Measurements from ENCODE around the gene CCNG2.

Gene CCNG2

GRCh38 chr4:77201343-77201742, 44.3 kb downstream of the CCNG2 start:
- Histone ChIP-seq H3K27me3 (ENCODE audit: insufficient read depth, low read length, poor library complexity) (no peaks in the 10 kb centered on the region), H3K23ac (ENCODE audit: low read length) (no peak overlapping the region), H3K4ac (ENCODE audit: low read depth, low read length) (no peak overlapping the region), H3K4me3 (ENCODE audit: low read length) (no peak overlapping the region), H3K27ac (ENCODE audit: low read depth, low read length) (no peak overlapping the region), H3K18ac (ENCODE audit: low read length) (no peak overlapping the region), H2BK15ac (replicated peaks; ENCODE audit: low read depth) (no peak overlapping the region), H4K8ac (ENCODE audit: low read depth, low read length) (no peak overlapping the region), H3K79me2 (ENCODE audit: control insufficient read depth, insufficient read depth, low read length) (no peaks in the 10 kb centered on the region), H3K36me3 (ENCODE audit: control insufficient read depth, insufficient read depth, low read length) (no peaks in the 10 kb centered on the region), H3K4me1 (ENCODE audit: control insufficient read depth, low read depth, low read length) (no peaks in the 10 kb centered on the region), H3K4me2 (ENCODE audit: low read length) (no peak overlapping the region), H2BK120ac (ENCODE audit: low read depth, low read length) (no peak overlapping the region), H4K5ac (ENCODE audit: low read length) (no peak overlapping the region), H3K79me1 (ENCODE audit: low read length) (no peaks in the 10 kb centered on the region), H3K9ac (ENCODE audit: low read length) (no peak overlapping the region), H3K56ac (ENCODE audit: low read length) (no peak overlapping the region), H2BK5ac (ENCODE audit: low read length) (no peak overlapping the region), H2AK5ac (ENCODE audit: low read length) (no peak overlapping the region)
- DNase-seq, result no peak
- no CpG with 5 or more reads among the region's 1 CpG for WGBS (ENCODE audit: extremely low coverage, insufficient coverage, low lambda C conversion rate)

GRCh38 chr4:77201857-77202256, 44.9 kb downstream of the CCNG2 start:
- Histone ChIP-seq H3K27me3 (ENCODE audit: insufficient read depth, low read length, poor library complexity) (no peaks in the 10 kb centered on the region), H3K79me1 (ENCODE audit: low read length) (no peaks in the 10 kb centered on the region), H3K4me2 (ENCODE audit: low read length) (no peak overlapping the region), H3K4me3 (ENCODE audit: low read length) (no peak overlapping the region), H3K4me1 (ENCODE audit: control insufficient read depth, low read depth, low read length) (no peaks in the 10 kb centered on the region), H2BK5ac (ENCODE audit: low read length) (no peak overlapping the region), H3K56ac (ENCODE audit: low read length) (no peak overlapping the region), H3K79me2 (ENCODE audit: control insufficient read depth, insufficient read depth, low read length) (no peaks in the 10 kb centered on the region), H3K36me3 (ENCODE audit: control insufficient read depth, insufficient read depth, low read length) (no peaks in the 10 kb centered on the region), H2BK15ac (replicated peaks; ENCODE audit: low read depth) (no peak overlapping the region), H3K4ac (ENCODE audit: low read depth, low read length) (no peak overlapping the region), H3K9ac (ENCODE audit: low read length) (no peak overlapping the region), H3K18ac (ENCODE audit: low read length) (no peak overlapping the region), H4K8ac (ENCODE audit: low read depth, low read length) (no peak overlapping the region), H3K27ac (ENCODE audit: low read depth, low read length) (no peak overlapping the region), H4K5ac (ENCODE audit: low read length) (no peak overlapping the region), H2AK5ac (ENCODE audit: low read length) (no peak overlapping the region), H3K23ac (ENCODE audit: low read length) (no peak overlapping the region), H2BK120ac (ENCODE audit: low read depth, low read length) (no peak overlapping the region)
- no CpG with 5 or more reads among the region's 3 CpGs for WGBS (ENCODE audit: extremely low coverage, insufficient coverage, low lambda C conversion rate)
- no peak for DNase-seq

- H3K27me3 ChIP-seq (ENCODE audit: insufficient read depth, low read length, poor library complexity), result no peaks in the 10 kb centered on the region
- no peak overlapping the region for H4K8ac ChIP-seq (ENCODE audit: low read depth, low read length)
- no peak overlapping the region for H2BK120ac ChIP-seq (ENCODE audit: low read depth, low read length)
- no CpG with 5 or more reads among the region's 1 CpG for WGBS (ENCODE audit: extremely low coverage, insufficient coverage, low lambda C conversion rate)
- no peak overlapping the region for H2BK15ac ChIP-seq (replicated peaks; ENCODE audit: low read depth)
- H3K23ac ChIP-seq (ENCODE audit: low read length), result no peak overlapping the region
- H3K4me2 ChIP-seq (ENCODE audit: low read length), result no peak overlapping the region
- H3K79me1 ChIP-seq (ENCODE audit: low read length), result no peaks in the 10 kb centered on the region
- no peak overlapping the region for H3K4me3 ChIP-seq (ENCODE audit: low read length)
- H3K79me2 ChIP-seq (ENCODE audit: control insufficient read depth, insufficient read depth, low read length), result no peaks in the 10 kb centered on the region
- H2AK5ac ChIP-seq (ENCODE audit: low read length), result no peak overlapping the region
- no peak overlapping the region for H3K9ac ChIP-seq (ENCODE audit: low read length)
- H3K27ac ChIP-seq (ENCODE audit: low read depth, low read length), result no peak overlapping the region
- no peaks in the 10 kb centered on the region for H3K4me1 ChIP-seq (ENCODE audit: control insufficient read depth, low read depth, low read length)
- H4K5ac ChIP-seq (ENCODE audit: low read length), result no peak overlapping the region
- no peaks in the 10 kb centered on the region for H3K36me3 ChIP-seq (ENCODE audit: control insufficient read depth, insufficient read depth, low read length)
- H3K56ac ChIP-seq (ENCODE audit: low read length), result no peak overlapping the region
- peak; percentile 58 for DNase-seq
- no peak overlapping the region for H3K4ac ChIP-seq (ENCODE audit: low read depth, low read length)
- no peak overlapping the region for H3K18ac ChIP-seq (ENCODE audit: low read length)
- no peak overlapping the region for H2BK5ac ChIP-seq (ENCODE audit: low read length)
These were observed 45.5 kb downstream of the CCNG2 start for GRCh38 chr4:77202491-77202890.

- no peak overlapping the region for H4K8ac ChIP-seq (ENCODE audit: low read depth, low read length)
- H3K79me1 ChIP-seq (ENCODE audit: low read length), result no peaks in the 10 kb centered on the region
- WGBS (ENCODE audit: extremely low coverage, insufficient coverage, low lambda C conversion rate), result no CpG with 5 or more reads among the region's 8 CpGs
- no peak overlapping the region for H2BK5ac ChIP-seq (ENCODE audit: low read length)
- H4K5ac ChIP-seq (ENCODE audit: low read length), result no peak overlapping the region
- no peak overlapping the region for H3K9ac ChIP-seq (ENCODE audit: low read length)
- no peak overlapping the region for H3K27ac ChIP-seq (ENCODE audit: low read depth, low read length)
- H3K56ac ChIP-seq (ENCODE audit: low read length), result no peak overlapping the region
- H3K18ac ChIP-seq (ENCODE audit: low read length), result no peak overlapping the region
- peak; percentile 92 for DNase-seq
- no peak overlapping the region for H2AK5ac ChIP-seq (ENCODE audit: low read length)
- H3K4me3 ChIP-seq (ENCODE audit: low read length), result no peak overlapping the region
- H3K4ac ChIP-seq (ENCODE audit: low read depth, low read length), result no peak overlapping the region
- H3K79me2 ChIP-seq (ENCODE audit: control insufficient read depth, insufficient read depth, low read length), result no peaks in the 10 kb centered on the region
- no peaks in the 10 kb centered on the region for H3K4me1 ChIP-seq (ENCODE audit: control insufficient read depth, low read depth, low read length)
- H3K23ac ChIP-seq (ENCODE audit: low read length), result no peak overlapping the region
- no peak overlapping the region for H2BK15ac ChIP-seq (replicated peaks; ENCODE audit: low read depth)
- H3K27me3 ChIP-seq (ENCODE audit: insufficient read depth, low read length, poor library complexity), result no peaks in the 10 kb centered on the region
- no peak overlapping the region for H3K4me2 ChIP-seq (ENCODE audit: low read length)
- H2BK120ac ChIP-seq (ENCODE audit: low read depth, low read length), result no peak overlapping the region
- no peaks in the 10 kb centered on the region for H3K36me3 ChIP-seq (ENCODE audit: control insufficient read depth, insufficient read depth, low read length)
These were observed 46.6 kb downstream of the CCNG2 start for GRCh38 chr4:77203380-77204197.

GRCh38 chr4:77204621-77205020, 47.6 kb downstream of the CCNG2 start:
- Histone ChIP-seq H3K36me3 (ENCODE audit: control insufficient read depth, insufficient read depth, low read length) (no peaks in the 10 kb centered on the region), H4K5ac (ENCODE audit: low read length) (no peak overlapping the region), H3K79me2 (ENCODE audit: control insufficient read depth, insufficient read depth, low read length) (no peaks in the 10 kb centered on the region), H3K27ac (ENCODE audit: low read depth, low read length) (no peak overlapping the region), H2AK5ac (ENCODE audit: low read length) (no peak overlapping the region), H3K27me3 (ENCODE audit: insufficient read depth, low read length, poor library complexity) (no peaks in the 10 kb centered on the region), H3K18ac (ENCODE audit: low read length) (no peak overlapping the region), H2BK5ac (ENCODE audit: low read length) (no peak overlapping the region), H3K4me3 (ENCODE audit: low read length) (no peak overlapping the region), H2BK120ac (ENCODE audit: low read depth, low read length) (no peak overlapping the region), H3K4me1 (ENCODE audit: control insufficient read depth, low read depth, low read length) (no peaks in the 10 kb centered on the region), H3K79me1 (ENCODE audit: low read length) (no peaks in the 10 kb centered on the region), H3K9ac (ENCODE audit: low read length) (no peak overlapping the region), H3K4me2 (ENCODE audit: low read length) (no peak overlapping the region), H3K4ac (ENCODE audit: low read depth, low read length) (no peak overlapping the region), H2BK15ac (replicated peaks; ENCODE audit: low read depth) (no peak overlapping the region), H3K56ac (ENCODE audit: low read length) (no peak overlapping the region), H4K8ac (ENCODE audit: low read depth, low read length) (no peak overlapping the region), H3K23ac (ENCODE audit: low read length) (no peak overlapping the region)
- no peak for DNase-seq

- Histone ChIP-seq H3K4me2 (ENCODE audit: low read length) (no peak overlapping the region), H2AK5ac (ENCODE audit: low read length) (no peak overlapping the region), H3K23ac (ENCODE audit: low read length) (no peak overlapping the region), H3K4me1 (ENCODE audit: control insufficient read depth, low read depth, low read length) (no peaks in the 10 kb centered on the region), H4K5ac (ENCODE audit: low read length) (no peak overlapping the region), H2BK120ac (ENCODE audit: low read depth, low read length) (no peak overlapping the region), H3K9ac (ENCODE audit: low read length) (no peak overlapping the region), H3K27ac (ENCODE audit: low read depth, low read length) (no peak overlapping the region), H4K8ac (ENCODE audit: low read depth, low read length) (no peak overlapping the region), H2BK5ac (ENCODE audit: low read length) (no peak overlapping the region), H3K79me2 (ENCODE audit: control insufficient read depth, insufficient read depth, low read length) (no peaks in the 10 kb centered on the region), H3K79me1 (ENCODE audit: low read length) (no peaks in the 10 kb centered on the region), H3K18ac (ENCODE audit: low read length) (no peak overlapping the region), H3K36me3 (ENCODE audit: control insufficient read depth, insufficient read depth, low read length) (no peaks in the 10 kb centered on the region), H3K27me3 (ENCODE audit: insufficient read depth, low read length, poor library complexity) (no peaks in the 10 kb centered on the region), H3K4me3 (ENCODE audit: low read length) (no peak overlapping the region), H3K56ac (ENCODE audit: low read length) (no peak overlapping the region), H2BK15ac (replicated peaks; ENCODE audit: low read depth) (no peak overlapping the region), H3K4ac (ENCODE audit: low read depth, low read length) (no peak overlapping the region)
- DNase-seq, result no peak
- no CpG with 5 or more reads among the region's 1 CpG for WGBS (ENCODE audit: extremely low coverage, insufficient coverage, low lambda C conversion rate)
These were observed 52.0 kb downstream of the CCNG2 start for GRCh38 chr4:77209012-77209411.
